ENCODE results near the gene PSME3. TPM values are rescaled to one million over a fixed set of nuclear protein-coding genes. Genes with fewer than 3 reads are reported as not detected.

The PSME3 gene
- total and polyA plus RNA-seq, 2 experiments from 2014 or later = 86.4 to 99.5 TPM

- Histone ChIP-seq H3K27me3 (peaks cover 6% of the 10 kb centered on the region), H3K36me3 (replicated peaks; ENCODE audit: insufficient read depth, low read depth) (no peaks in the 10 kb centered on the region), H3K27ac (no peak overlapping the region), H3K9me3 (ENCODE audit: low read depth) (no peaks in the 10 kb centered on the region), H4K20me1 (ENCODE audit: insufficient read depth, poor library complexity, severe bottlenecking) (no peaks in the 10 kb centered on the region), H3K79me2 (no peaks in the 10 kb centered on the region), H3K9me2 (replicated peaks; ENCODE audit: insufficient read depth) (no peaks in the 10 kb centered on the region), H3K4me1 (ENCODE audit: insufficient read depth) (no peaks in the 10 kb centered on the region), H3K4me3 (no peak overlapping the region), H2AFZ (no peak overlapping the region), H3K4me2 (no peak overlapping the region)
- WGBS (ENCODE audit: low lambda C conversion rate, missing lambda C conversion rate) = 86% methylated on average over 3 of the region's 3 CpGs
- TF ChIP-seq EZH2phosphoT487 (IDR thresholded peaks at IDR 0.05; ENCODE audit: low read depth, severe bottlenecking, unreplicated experiment) = no peak
- no peak for TF ChIP-seq EZH2 (IDR thresholded peaks at IDR 0.05; ENCODE audit: borderline replicate concordance)
- TF ChIP-seq CTCF (IDR thresholded peaks at IDR 0.05; ENCODE audit: poor library complexity) = no peak
- no peak for DNase-seq (ENCODE audit: low spot score)
Measured at GRCh38 chr17:42848093-42848492, 14.9 kb downstream of the PSME3 start.

GRCh38 chr17:42849031-42849430 is 15.8 kb downstream of the PSME3 start:
- H3K27ac ChIP-seq = no peak overlapping the region
- no peak overlapping the region for H3K4me2 ChIP-seq
- no peaks in the 10 kb centered on the region for H3K79me2 ChIP-seq
- H3K9me3 ChIP-seq (ENCODE audit: low read depth) = no peaks in the 10 kb centered on the region
- 94% methylated on average over 9 of the region's 9 CpGs for WGBS (ENCODE audit: low lambda C conversion rate, missing lambda C conversion rate)
- TF ChIP-seq EZH2 (IDR thresholded peaks at IDR 0.05; ENCODE audit: borderline replicate concordance) (no peak), CTCF (IDR thresholded peaks at IDR 0.05; ENCODE audit: poor library complexity) (no peak), EZH2phosphoT487 (IDR thresholded peaks at IDR 0.05; ENCODE audit: low read depth, severe bottlenecking, unreplicated experiment) (no peak)
- H3K4me1 ChIP-seq (ENCODE audit: insufficient read depth) = no peaks in the 10 kb centered on the region
- H3K36me3 ChIP-seq (replicated peaks; ENCODE audit: insufficient read depth, low read depth) = no peaks in the 10 kb centered on the region
- no peak for DNase-seq (ENCODE audit: low spot score)
- H3K9me2 ChIP-seq (replicated peaks; ENCODE audit: insufficient read depth) = no peaks in the 10 kb centered on the region
- H3K27me3 ChIP-seq = peaks cover 6% of the 10 kb centered on the region
- H2AFZ ChIP-seq = no peak overlapping the region
- no peaks in the 10 kb centered on the region for H4K20me1 ChIP-seq (ENCODE audit: insufficient read depth, poor library complexity, severe bottlenecking)
- no peak overlapping the region for H3K4me3 ChIP-seq

- Histone ChIP-seq H4K20me1 (ENCODE audit: insufficient read depth, poor library complexity, severe bottlenecking) (no peaks in the 10 kb centered on the region), H3K79me2 (no peaks in the 10 kb centered on the region), H3K27me3 (peaks cover 6% of the 10 kb centered on the region), H3K27ac (no peak overlapping the region), H3K9me2 (replicated peaks; ENCODE audit: insufficient read depth) (no peaks in the 10 kb centered on the region), H2AFZ (no peak overlapping the region), H3K4me1 (ENCODE audit: insufficient read depth) (no peaks in the 10 kb centered on the region), H3K36me3 (replicated peaks; ENCODE audit: insufficient read depth, low read depth) (no peaks in the 10 kb centered on the region), H3K4me2 (no peak overlapping the region), H3K9me3 (ENCODE audit: low read depth) (no peaks in the 10 kb centered on the region), H3K4me3 (no peak overlapping the region)
- TF ChIP-seq EZH2phosphoT487 (IDR thresholded peaks at IDR 0.05; ENCODE audit: low read depth, severe bottlenecking, unreplicated experiment) = no peak
- no peak for TF ChIP-seq CTCF (IDR thresholded peaks at IDR 0.05; ENCODE audit: poor library complexity)
- DNase-seq (ENCODE audit: low spot score) = no peak
- 85% methylated on average over 8 of the region's 8 CpGs for WGBS (ENCODE audit: low lambda C conversion rate, missing lambda C conversion rate)
Measured at GRCh38 chr17:42849451-42850181, 16.4 kb downstream of the PSME3 start.
